GM13977 (cell line): Measurements from ENCODE around the gene BABAM2.
"Not testable (repeated sequence)": the region's sequence is repeated elsewhere in the genome, so short reads cannot be mapped to it uniquely, and the experiment has no call there.

ENCODE experiments used
- DNase-seq: peaks from one replicate; pipeline ENCODE4 v3.0.0; 2012; ENCODE audit warnings: low spot score
- in situ Hi-C: fragments of 300-500 bp; cut with MboI; formaldehyde crosslinking; loops from one replicate; pipeline ENCODE4 v1.12.0; 2022; ENCODE audit warnings: low sequenced_read_pairs, low pct_unique_long_range_greater_than_20kb, mixed read lengths, inconsistent platforms; ENCODE audit not compliant: unreplicated experiment
- TF ChIP-seq, protein P1 (sequence below): IDR thresholded peaks from 2 replicates; pipeline ENCODE4 v1.5.1; 2012; ENCODE audit warnings: mild to moderate bottlenecking, control low read depth; ENCODE audit not compliant: insufficient read depth; ENCODE audit errors: extremely low read depth, missing control alignments

Gene BABAM2

DNA sequence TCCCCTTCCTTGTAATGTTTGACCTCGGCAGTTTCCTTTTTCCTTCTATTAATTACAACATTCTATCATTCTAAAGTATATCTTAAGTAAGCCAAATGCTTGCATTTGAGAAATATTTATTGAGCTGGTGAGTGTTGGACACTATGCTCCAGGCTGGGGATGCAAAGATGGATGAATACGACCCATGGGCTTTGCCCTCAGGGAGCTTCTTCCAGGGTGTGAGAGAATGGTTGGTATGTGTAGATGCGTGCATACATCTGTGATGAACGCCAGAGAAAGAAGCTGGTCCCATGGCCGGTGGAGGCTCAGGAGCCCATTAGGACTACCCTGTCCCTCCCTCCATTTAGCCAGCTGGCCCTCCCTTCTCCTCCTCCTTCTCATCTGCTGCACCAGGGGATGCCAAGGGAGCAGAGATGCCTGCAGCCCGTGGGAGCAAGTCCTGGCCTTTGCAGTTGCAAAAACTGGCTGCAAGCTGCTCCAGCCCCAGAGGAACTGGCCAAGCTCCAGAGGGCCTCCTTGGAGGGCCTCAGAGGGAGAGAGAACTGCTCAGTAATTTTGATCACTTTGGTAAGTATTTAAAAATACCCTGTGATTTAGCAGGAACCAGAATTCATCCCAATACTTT, 436.5 kb downstream of the BABAM2 start:
- in situ Hi-C loops, result no loop called here
- TF ChIP-seq, protein P1, sequence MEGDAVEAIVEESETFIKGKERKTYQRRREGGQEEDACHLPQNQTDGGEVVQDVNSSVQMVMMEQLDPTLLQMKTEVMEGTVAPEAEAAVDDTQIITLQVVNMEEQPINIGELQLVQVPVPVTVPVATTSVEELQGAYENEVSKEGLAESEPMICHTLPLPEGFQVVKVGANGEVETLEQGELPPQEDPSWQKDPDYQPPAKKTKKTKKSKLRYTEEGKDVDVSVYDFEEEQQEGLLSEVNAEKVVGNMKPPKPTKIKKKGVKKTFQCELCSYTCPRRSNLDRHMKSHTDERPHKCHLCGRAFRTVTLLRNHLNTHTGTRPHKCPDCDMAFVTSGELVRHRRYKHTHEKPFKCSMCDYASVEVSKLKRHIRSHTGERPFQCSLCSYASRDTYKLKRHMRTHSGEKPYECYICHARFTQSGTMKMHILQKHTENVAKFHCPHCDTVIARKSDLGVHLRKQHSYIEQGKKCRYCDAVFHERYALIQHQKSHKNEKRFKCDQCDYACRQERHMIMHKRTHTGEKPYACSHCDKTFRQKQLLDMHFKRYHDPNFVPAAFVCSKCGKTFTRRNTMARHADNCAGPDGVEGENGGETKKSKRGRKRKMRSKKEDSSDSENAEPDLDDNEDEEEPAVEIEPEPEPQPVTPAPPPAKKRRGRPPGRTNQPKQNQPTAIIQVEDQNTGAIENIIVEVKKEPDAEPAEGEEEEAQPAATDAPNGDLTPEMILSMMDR, result no peak

DNA sequence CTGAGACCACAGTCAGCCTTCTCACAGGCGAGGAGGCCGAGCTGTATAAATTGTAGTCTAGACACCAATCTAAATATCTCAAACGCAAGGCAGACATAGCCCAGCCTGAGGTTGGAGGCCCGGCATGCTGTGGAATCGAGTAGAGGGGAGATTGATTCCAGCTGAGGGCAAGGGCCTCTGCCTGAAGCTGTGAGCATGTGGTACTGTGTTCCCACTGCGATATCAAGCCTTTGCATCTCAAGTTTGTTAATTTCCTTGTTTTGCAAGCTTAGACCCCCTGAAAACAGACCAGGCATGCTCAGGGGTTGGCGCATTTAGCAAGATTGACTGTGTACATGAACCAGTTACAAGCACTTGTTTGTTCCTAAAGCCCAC, 437.0 kb downstream of the BABAM2 start:
- in situ Hi-C loops, result no loop called here
- DNase-seq, result no peak
- TF ChIP-seq, protein P1, result no peak

More for the DNA sequence above, 436.5 kb downstream of the BABAM2 start:
- no peak for DNase-seq

DNA sequence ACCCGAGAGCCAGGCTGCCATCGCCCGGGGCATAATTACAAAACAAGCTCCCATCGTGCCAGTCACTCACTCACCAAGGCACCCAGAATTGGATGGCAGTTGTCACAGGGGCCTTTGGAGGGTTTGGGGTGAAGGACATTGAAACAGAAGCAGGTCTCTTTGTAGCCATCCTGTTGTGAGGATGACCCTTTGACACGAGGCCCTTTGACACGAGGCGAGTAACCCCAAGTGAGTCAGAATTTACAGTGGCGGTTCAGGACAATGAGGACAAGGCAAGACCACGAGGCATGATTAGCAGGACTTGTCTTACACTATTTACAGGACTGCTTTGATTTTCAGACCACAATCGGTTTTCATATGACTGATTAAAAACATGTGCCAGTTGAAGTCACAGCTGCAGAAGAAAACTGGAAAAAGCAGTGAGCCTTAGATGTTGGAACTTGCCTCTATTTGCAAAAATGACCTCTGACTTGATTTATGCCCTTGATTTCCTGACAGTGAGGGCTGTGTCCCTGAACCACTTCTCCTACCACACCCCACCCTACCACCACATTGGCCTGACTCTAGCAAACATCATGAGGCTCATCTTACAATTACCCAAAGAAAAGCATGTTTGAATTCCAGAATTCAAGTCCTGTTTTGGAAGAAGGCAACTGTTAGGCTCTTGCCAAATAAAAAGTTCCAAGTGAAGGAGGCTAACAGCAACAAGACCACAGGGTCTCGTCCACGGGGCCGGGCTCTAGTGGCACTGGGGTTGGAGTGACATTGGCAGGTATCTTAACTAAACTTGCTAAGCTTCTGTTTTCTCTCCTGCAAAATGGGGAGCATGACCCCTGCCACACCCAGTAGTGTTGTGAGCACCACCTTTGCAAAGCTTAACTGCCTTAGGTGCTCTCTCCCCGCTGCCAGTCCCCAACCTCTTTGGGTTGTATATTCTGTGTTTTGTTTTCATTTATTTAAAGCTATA, 437.7 kb downstream of the BABAM2 start:
- in situ Hi-C loops, result no loop called here
- TF ChIP-seq, protein P1, result no peak
- no peak for DNase-seq

DNA sequence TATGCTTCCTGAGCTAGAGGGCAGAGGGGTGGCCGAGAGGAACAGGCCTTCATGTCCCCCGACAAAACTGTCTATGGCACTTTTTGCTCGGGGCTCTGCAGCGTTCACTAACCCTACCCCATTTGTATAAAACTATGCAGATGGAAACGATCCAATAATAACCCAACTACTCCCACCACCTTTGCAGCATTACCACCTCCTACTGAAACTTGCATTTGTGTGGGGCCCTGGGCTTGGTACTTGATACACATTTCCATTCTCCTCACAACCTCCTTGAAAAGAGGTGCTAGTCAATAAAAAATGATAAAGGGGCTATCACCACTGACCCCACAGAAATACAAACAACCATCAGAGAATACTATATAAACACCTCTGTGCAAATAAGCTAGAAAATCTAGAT, 438.7 kb downstream of the BABAM2 start:
- DNase-seq, result no peak
- in situ Hi-C loops, result no loop called here
- TF ChIP-seq, protein P1, result no peak

DNA sequence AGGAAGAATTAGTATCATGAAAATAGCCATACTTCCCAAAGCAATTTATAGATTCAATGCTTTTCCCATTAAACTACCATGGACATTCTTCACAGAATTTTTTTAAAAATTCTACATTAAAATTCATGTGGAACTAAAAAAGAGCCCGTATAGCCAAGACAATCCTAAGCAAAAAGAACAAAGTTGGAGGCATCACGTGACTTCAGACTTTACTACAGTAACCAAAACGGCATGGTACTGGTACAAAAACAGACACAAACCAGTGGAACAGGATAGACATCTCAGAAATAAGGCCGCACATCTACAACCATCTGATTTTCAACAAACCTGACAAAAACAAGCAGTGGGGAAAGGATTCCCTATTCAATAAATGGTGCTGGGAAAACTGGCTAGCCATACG, 440.2 kb downstream of the BABAM2 start:
- DNase-seq, in situ Hi-C loops: not testable (repeated sequence)

DNA sequence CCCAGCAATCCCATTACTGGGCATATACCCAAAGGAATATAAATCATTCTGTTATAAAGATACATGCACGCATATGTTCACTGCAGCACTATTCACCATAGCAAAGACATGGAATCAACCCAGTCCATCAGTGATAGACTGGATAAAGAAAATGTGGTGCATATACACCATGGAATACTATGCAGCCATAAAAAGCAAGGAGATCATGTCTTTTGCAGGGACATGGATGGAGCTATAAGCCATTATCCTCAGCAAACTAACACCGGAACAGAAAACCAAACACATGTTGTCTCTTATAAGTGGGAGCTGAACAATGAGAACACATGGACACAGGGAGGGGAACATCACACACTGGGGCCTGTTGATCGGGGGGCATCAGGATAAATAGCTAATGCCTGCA, 441.3 kb downstream of the BABAM2 start:
- DNase-seq, in situ Hi-C loops: not testable (repeated sequence)

DNA sequence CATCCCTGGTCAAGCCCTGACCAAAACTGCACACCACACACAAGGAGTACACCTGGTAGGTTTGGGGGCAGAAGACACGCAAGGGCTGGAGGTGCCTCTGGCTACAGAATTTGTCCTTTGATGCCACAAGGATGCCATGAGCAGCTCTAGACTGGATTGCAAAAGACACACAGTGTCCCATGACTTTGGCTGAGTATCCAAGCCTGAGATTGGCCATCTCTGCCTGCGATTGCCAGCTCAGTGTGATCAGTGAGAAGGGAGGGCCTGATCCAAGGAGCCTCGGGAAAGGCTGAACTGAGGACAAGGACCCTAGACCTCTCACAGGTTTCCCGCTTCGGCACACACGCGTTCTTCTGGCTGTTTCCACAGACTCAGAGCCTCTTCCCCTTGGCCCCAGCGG, 442.2 kb downstream of the BABAM2 start:
- TF ChIP-seq, protein P1, result no peak
- in situ Hi-C loops, result no loop called here
- DNase-seq, result no peak
